GM12875 (cell line): ENCODE measurements around the gene CR1.

Experiments used
- H3K4me3 ChIP-seq: one replicate; pipeline ENCODE4 v1.5.1; 2011; ENCODE audit warnings: low read depth, low read length, control low read depth
- CTCF ChIP-seq: IDR thresholded peaks from 2 replicates; pipeline ENCODE4 v1.5.1; 2011; ENCODE audit warnings: low read depth, mild to moderate bottlenecking, control low read depth, inconsistent platforms, low read length, moderate library complexity, borderline replicate concordance; ENCODE audit not compliant: insufficient read depth

Gene CR1

GRCh38 chr1:207649210-207649753 is 153.3 kb downstream of the CR1 start:
- no peak for TF ChIP-seq CTCF
- H3K4me3 ChIP-seq: no peak overlapping the region

- TF ChIP-seq CTCF: no peak
These were observed 154.1 kb downstream of the CR1 start for GRCh38 chr1:207649865-207650580.

GRCh38 chr1:207651583-207651982 is 155.6 kb downstream of the CR1 start:
- TF ChIP-seq CTCF: no peak
- H3K4me3 ChIP-seq: no peak overlapping the region

More at GRCh38 chr1:207649865-207650580, 154.1 kb downstream of the CR1 start:
- H3K4me3 ChIP-seq: no peak overlapping the region

GRCh38 chr1:207654320-207654719 is 158.4 kb downstream of the CR1 start:
- H3K4me3 ChIP-seq: no peak overlapping the region
- no peak for TF ChIP-seq CTCF

GRCh38 chr1:207658408-207658807 is 162.5 kb downstream of the CR1 start:
- H3K4me3 ChIP-seq: no peak overlapping the region
- TF ChIP-seq CTCF: no peak

GRCh38 chr1:207658904-207659485 is 163.0 kb downstream of the CR1 start:
- no peak overlapping the region for H3K4me3 ChIP-seq
- TF ChIP-seq CTCF: no peak
